Chondrocyte (in vitro differentiated cells): ENCODE data around the gene CDHR3. TPM values are rescaled to one million over a fixed set of nuclear protein-coding genes. Genes with fewer than 3 reads are reported as not detected.

Experiments
- DNase-seq: peaks from one replicate; pipeline ENCODE4 v3.0.0; 2021; ENCODE audit warnings: mixed read lengths, low spot score
- H3K27ac Mint-ChIP-seq: one replicate; pipeline ENCODE4 v1.8.0; 2021; ENCODE audit warnings: mild to moderate bottlenecking, moderate library complexity, mixed read lengths; ENCODE audit not compliant: unreplicated experiment
- H3K27me3 Mint-ChIP-seq: 2 replicates; pipeline ENCODE4 v1.8.0; 2021; ENCODE audit warnings: low read depth, mixed read lengths
- H3K36me3 Mint-ChIP-seq: 2 replicates; pipeline ENCODE4 v1.8.0; 2021; ENCODE audit warnings: low read depth, mixed read lengths
- H3K4me1 Mint-ChIP-seq: 2 replicates; pipeline ENCODE4 v1.8.0; 2021; ENCODE audit warnings: low read depth, mild to moderate bottlenecking, mixed read lengths
- H3K4me3 Mint-ChIP-seq: one replicate; pipeline ENCODE4 v1.8.0; 2021; ENCODE audit warnings: mild to moderate bottlenecking, moderate library complexity, mixed read lengths; ENCODE audit not compliant: unreplicated experiment
- H3K9me3 Mint-ChIP-seq: 2 replicates; pipeline ENCODE4 v1.8.0; 2021; ENCODE audit warnings: low read depth, mixed read lengths
- CTCF ChIP-seq: fragments of 200-600 bp; sonication (generic); IDR thresholded peaks from 2 replicates; pipeline ENCODE4 v1.5.0; 2021; ENCODE audit warnings: antibody characterized with exemption, mild to moderate bottlenecking, moderate library complexity
- total RNA-seq: library from RNA; stranded (reverse); gene quantifications from 3 replicates; pipeline ENCODE4 v1.2.1, GENCODE V29; 2021

Gene CDHR3
- total RNA-seq, 1 donor from 2014 or later = 1.0 TPM

- no peak for DNase-seq
Observed at GRCh38 chr7:106032295-106032694, 69.2 kb downstream of the CDHR3 start.

GRCh38 chr7:106033735-106034134, 70.7 kb downstream of the CDHR3 start:
- Mint-ChIP-seq H3K27ac (no peak overlapping the region), H3K4me1 (peaks cover 14% of the 10 kb centered on the region), H3K36me3 (peaks cover 3% of the 10 kb centered on the region), H3K9me3 (peaks cover 3% of the 10 kb centered on the region), H3K4me3 (no peak overlapping the region), H3K27me3 (peaks cover 25% of the 10 kb centered on the region)
- no peak for DNase-seq
- TF ChIP-seq CTCF = no peak

More at GRCh38 chr7:106032295-106032694, 69.2 kb downstream of the CDHR3 start:
- Mint-ChIP-seq H3K4me3 (no peak overlapping the region), H3K27ac (no peak overlapping the region), H3K9me3 (peaks cover 3% of the 10 kb centered on the region), H3K4me1 (peaks cover 14% of the 10 kb centered on the region), H3K27me3 (peaks cover 25% of the 10 kb centered on the region), H3K36me3 (peaks cover 3% of the 10 kb centered on the region)
- no peak for TF ChIP-seq CTCF

- H3K4me3 Mint-ChIP-seq = no peak overlapping the region
- H3K4me1 Mint-ChIP-seq = peaks cover 21% of the 10 kb centered on the region
- H3K27ac Mint-ChIP-seq = no peak overlapping the region
- H3K27me3 Mint-ChIP-seq = peaks cover 23% of the 10 kb centered on the region
- H3K36me3 Mint-ChIP-seq = peaks cover 3% of the 10 kb centered on the region
- TF ChIP-seq CTCF = no peak
- H3K9me3 Mint-ChIP-seq = peaks cover 3% of the 10 kb centered on the region
- no peak for DNase-seq
Observed at GRCh38 chr7:106034383-106034782, 71.3 kb downstream of the CDHR3 start.

GRCh38 chr7:106035568-106035967, 72.5 kb downstream of the CDHR3 start:
- Mint-ChIP-seq H3K27me3 (peaks cover 20% of the 10 kb centered on the region), H3K4me3 (no peak overlapping the region), H3K36me3 (peaks cover 3% of the 10 kb centered on the region), H3K27ac (no peak overlapping the region), H3K9me3 (peaks cover 3% of the 10 kb centered on the region), H3K4me1 (peaks cover 32% of the 10 kb centered on the region)
- TF ChIP-seq CTCF = no peak
- DNase-seq = no peak

GRCh38 chr7:106036004-106036403, 72.9 kb downstream of the CDHR3 start:
- Mint-ChIP-seq H3K4me1 (peaks cover 36% of the 10 kb centered on the region), H3K27ac (no peak overlapping the region), H3K9me3 (peaks cover 3% of the 10 kb centered on the region), H3K36me3 (peaks cover 3% of the 10 kb centered on the region), H3K27me3 (peaks cover 19% of the 10 kb centered on the region), H3K4me3 (no peak overlapping the region)
- TF ChIP-seq CTCF = no peak
- DNase-seq = no peak
